IMR-90 (cell line): ENCODE data around the gene FMOD.
"Not testable (repeated sequence)": the region's sequence is repeated elsewhere in the genome, so short reads cannot be mapped to it uniquely, and the experiment has no call there.

Source experiments
- CEBPB ChIP-seq: IDR thresholded peaks from 2 replicates; pipeline ENCODE4 v1.6.1; 2012; ENCODE audit warnings: low read depth, low read length, improper control_type of control experiment
- CHD1 ChIP-seq: IDR thresholded peaks from 2 replicates; pipeline ENCODE4 v1.6.1; 2012; ENCODE audit warnings: low read depth, low read length, improper control_type of control experiment
- CTCF ChIP-seq: conservative IDR thresholded peaks from 2 replicates; pipeline ENCODE4 v1.5.1; 2012; ENCODE audit warnings: mild to moderate bottlenecking, low read depth, low read length, improper control_type of control experiment
- ELK1 ChIP-seq: fragments of 150-350 bp; IDR thresholded peaks from 2 replicates; pipeline ENCODE4 v1.6.1; 2016; ENCODE audit warnings: low read depth, mild to moderate bottlenecking, low read length, moderate library complexity, borderline replicate concordance
- FOS ChIP-seq: fragments of 150-350 bp; IDR thresholded peaks from 2 replicates; pipeline ENCODE4 v1.6.1; 2016; ENCODE audit warnings: low read depth, low read length
- MAFK ChIP-seq: IDR thresholded peaks from 2 replicates; pipeline ENCODE4 v1.6.1; 2012; ENCODE audit warnings: low read depth, low read length, improper control_type of control experiment
- MAZ ChIP-seq: IDR thresholded peaks from 2 replicates; pipeline ENCODE4 v1.6.1; 2012; ENCODE audit warnings: low read depth, mild to moderate bottlenecking, low read length, improper control_type of control experiment, moderate library complexity, borderline replicate concordance
- MXI1 ChIP-seq: IDR thresholded peaks from 2 replicates; pipeline ENCODE4 v1.6.1; 2012; ENCODE audit warnings: low read depth, mild to moderate bottlenecking, low read length, moderate library complexity, borderline replicate concordance
- POLR2A ChIP-seq: IDR thresholded peaks from 2 replicates; pipeline ENCODE4 v1.6.1; 2012; ENCODE audit warnings: mild to moderate bottlenecking, low read depth, low read length
- RAD21 ChIP-seq: IDR thresholded peaks from 2 replicates; pipeline ENCODE4 v1.6.1; 2012; ENCODE audit warnings: low read length, improper control_type of control experiment
- RFX5 ChIP-seq: IDR thresholded peaks from 2 replicates; pipeline ENCODE4 v1.8.0; 2012; ENCODE audit warnings: low read depth, mild to moderate bottlenecking, low read length, moderate library complexity
- SMC3 ChIP-seq: fragments of 150-350 bp; IDR thresholded peaks from 2 replicates; pipeline ENCODE4 v1.6.1; 2016; ENCODE audit warnings: low read depth, mild to moderate bottlenecking, antibody characterized with exemption, low read length, moderate library complexity

GRCh38 chr1:203299719-203300429 is 51.0 kb downstream of the FMOD start:
- not testable (repeated sequence) for TF ChIP-seq FOS, SMC3, CTCF, RAD21, MAZ, POLR2A, MXI1, RFX5, ELK1, CEBPB, CHD1, MAFK
